HUDEP-2 (cell line): ENCODE data around the gene HMX3.
A peak's percentile ranks its signal among the peaks of the same experiment; 100 is the strongest.

Source experiments
- DNase-seq, 76 experiments: peaks; one replicate each; lab custom pipeline; 2025; ENCODE audit not compliant: unreplicated experiment in 76 of 76; lab: John Stamatoyannopoulos, UW

The HMX3 gene

DNA sequence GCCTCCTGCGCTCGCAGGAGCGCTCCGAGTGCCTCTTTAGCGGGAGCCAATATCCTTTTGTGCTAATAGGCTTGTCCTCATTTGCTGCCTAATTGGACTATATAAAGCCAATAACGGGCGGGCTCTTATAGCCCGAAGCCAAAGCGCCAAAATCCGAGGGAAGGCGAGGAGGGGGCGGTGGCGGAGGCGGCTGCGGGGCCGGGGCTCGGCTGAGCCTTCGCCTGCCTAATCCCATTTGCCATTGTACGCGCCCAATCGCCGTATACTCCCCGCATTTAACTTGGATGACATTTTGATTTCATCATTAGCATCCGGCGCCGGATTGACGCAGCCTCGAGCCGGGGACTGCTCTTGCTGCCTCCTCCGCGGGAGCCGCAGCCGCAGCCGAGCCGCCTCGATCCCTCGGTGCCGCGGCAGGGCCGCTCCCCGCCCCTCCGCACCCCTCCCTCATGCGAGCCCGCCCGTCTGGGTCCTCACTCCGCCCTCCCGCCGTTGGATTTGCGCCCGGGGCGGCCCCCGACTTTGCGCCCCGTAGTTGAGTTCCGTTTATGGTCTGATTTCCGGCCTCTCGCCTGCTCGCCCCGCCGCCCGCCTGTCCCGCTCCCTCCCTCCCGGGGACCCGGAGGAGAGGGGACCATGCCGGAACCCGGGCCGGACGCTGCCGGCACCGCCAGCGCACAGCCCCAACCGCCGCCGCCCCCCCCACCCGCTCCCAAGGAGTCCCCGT, at the start of gene HMX3:
Gene HMX3, plus strand, starts transcription at position 556 of the 727 bp plus-strand sequence. Its CDS starts 81 bp downstream, at position 637.
- peak in 1 of 76 experiments; percentile 55 for DNase-seq

DNA sequence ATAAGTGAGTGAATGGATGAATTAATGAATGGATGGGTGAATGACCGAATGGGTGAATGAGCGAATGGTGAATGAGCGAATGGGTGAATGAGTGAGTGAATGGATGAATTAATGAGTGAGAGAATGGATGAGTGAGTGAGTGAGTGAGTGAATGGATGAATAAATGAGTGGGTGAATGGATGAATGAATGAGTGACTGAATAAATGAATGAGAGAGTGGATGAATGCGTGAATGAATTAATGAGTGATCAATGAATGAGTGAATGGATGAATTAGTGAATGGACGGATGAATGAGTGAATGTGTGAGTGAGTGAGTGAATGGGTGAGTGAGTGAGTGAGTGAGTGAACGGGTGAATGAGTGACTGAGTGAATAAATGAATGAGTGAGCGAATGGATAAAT, 49.5 kb upstream of the HMX3 start:
- no peak for DNase-seq

DNA sequence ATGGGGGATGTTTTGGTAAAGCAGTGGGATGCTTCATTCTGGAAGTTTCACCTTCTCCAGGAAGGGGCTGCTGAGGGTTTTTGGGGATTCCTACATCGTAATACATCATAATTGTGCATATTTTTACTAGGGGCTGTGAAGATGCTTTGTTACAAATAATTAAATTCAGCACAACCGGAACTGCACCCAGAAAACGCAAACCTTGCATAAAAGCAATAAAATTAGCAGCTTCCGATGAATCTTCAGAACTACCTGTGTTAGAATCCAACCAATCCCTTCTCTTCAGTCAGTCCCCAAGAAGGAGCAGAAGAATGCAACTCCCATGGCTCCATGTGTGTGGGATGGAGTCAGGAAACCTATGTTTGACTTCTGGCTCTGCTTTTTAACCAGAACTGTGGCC, 48.4 kb upstream of the HMX3 start:
- no peak for DNase-seq

DNA sequence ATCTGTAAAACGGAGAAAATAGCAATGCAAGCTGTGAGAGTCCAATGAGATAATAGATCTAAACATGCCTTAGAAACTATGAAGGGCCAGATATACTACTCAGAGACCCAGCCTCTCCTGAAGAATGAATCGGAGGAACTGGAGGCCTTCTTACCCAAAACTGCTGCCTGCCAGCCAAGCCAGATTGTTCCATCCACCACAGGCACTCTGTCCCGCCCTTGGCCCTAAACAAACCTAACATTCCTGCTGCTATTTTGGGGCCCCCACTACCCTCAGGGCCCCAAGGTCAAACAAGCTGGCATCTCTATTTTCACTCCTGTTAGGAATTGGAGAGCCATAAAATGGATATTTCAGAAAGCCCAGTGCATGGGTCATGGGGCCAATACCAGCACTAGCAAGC, 48.0 kb upstream of the HMX3 start:
- DNase-seq, result no peak

DNA sequence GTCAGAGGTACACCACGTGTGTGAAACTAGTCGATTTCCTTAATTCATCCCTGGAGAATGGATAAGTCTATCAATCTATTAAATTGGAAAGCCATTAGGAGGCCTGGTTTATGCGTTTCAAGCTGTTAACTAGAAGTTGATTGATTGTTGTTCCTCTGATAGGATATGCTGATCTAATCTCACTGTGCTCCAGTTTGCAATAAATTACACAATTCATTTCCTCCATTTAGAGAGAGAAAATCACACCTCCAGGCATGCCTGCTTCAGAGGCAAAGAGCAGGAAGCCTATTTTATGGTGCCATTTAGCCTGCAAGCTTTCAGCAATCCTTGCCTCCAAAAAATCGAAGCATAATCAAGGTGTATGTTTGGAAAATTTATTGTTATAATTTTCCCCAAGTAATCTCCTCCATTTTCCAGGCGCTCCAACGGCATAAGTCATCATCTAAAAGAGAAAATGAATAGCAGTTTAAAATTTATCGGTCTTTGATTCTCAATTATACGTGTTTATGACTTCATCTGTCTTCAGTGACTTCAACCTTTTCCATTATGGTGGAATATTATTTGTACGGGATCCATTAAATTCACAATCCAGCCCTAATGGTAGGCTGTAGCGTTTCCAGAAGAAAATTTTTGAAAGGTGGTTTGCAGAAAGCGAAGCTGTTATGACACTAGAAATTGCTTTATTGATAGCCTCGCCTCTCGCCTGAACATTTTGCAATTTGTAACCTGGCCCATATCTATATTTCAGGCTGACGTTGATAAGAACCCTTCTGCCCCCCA, 42.9 kb upstream of the HMX3 start:
- DNase-seq, result no peak

DNA sequence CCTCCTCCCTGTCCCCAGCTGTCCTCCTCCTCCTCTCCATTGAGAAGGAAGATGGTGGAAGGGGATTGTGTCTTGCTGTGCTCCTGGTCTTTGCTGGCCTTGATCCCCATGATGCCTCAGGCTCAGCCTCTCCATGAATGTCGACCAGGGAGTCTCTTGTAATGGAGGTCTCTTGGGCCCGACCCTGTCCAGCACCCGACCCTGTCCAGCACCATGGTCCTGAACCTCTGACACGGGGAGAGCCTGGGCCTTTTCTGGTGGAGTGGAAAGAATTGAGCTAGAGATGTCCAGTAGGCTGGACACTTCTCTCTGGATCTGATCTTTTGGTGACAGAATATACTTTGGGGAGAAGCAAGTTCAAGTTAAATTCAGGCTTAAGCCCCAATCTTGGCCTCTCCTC, 42.3 kb upstream of the HMX3 start:
- DNase-seq, result no peak

DNA sequence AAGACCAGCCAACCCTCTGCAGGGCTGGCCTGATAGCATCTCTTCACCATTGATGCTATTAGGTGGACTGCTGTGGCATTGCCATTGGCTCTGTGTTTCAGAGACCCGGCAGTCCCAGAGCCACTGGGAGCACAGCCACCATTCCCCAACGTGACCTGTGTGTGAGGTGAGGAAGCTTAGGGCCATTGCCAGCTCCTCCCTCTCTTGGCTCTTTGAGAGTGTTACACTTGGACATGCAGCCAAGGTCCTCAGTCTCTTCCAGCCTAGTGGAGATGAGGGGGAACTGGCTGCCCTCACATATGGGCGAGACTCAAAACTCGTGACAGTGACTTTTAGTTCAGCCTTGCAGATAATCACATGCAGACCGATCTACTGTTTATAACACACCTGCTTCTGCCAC, 39.3 kb upstream of the HMX3 start:
- DNase-seq, result no peak

DNA sequence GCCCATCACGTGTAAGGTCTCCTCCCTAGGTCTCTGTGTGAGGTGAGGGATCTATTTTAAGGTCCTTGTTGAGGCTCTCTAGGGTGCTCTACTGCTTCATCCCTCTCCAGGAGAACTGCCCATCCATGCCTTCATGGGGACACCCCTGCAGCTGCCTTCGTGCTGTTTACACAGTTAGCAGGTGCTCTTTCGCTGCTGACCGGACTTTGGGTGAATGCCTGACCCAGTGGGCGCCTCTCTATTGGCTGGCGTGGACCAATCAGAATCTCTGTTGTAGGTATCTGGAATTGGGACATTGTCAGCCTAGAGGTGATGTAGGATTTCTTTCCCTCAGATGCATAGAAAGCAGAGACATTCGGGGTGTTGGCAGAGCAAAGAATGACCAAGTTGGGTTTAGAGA, 38.7 kb upstream of the HMX3 start:
- no peak for DNase-seq

DNA sequence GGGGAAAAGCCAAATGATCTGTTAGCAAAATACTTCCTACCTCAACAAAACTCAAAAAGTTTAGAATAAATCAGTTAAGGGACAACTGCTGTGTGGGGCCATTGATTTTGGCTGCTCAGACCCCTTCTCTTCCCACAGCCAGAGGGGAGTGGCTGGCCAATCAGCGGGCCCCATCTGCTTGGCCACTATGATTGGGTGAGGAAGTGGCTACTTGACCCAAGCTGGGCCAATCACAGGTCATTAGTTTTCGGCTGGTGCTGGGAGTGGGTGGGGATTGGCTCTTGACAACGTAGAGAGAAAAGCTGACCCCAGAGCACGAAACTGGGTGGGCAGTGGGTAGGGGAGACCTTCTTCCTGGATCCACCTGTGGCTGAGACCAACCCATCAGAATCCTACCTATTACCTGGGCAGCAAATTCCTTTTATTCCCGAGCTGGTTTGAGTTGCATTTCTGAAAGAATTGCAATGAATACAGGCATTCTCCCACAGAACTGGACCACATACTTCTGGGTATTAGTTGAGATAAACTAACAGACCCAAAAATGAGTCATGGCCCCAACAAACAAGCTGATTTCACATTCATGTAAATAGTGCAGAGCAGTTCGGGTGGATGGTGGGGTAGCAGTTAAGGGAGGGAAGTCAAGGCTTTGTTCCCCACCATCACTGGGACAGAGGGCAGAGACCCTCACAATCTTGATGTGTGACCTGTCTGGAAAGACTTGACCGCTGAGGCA, 35.6 kb upstream of the HMX3 start:
- DNase-seq, result peak in 2 of 76 experiments; percentile 0 to 1

DNA sequence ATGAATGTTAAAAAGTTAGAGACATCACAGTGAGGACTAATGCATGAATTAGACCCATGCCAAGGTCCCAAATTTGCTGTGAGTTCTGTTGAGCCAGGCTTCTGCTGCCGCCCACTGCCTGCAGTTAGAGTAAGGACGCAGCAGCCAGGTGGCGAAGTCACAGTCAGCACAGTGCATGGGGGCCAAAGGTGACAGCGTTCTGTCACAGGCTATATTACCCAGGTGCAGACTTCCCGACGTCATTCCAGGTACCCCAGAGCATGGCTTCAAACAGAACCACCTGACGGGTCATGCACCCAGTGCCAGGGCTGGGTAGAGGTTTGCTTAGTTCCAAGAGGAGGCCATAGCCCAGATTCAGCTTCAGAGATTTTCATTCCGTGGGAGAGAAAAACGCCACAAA, 33.9 kb upstream of the HMX3 start:
- DNase-seq, result no peak

DNA sequence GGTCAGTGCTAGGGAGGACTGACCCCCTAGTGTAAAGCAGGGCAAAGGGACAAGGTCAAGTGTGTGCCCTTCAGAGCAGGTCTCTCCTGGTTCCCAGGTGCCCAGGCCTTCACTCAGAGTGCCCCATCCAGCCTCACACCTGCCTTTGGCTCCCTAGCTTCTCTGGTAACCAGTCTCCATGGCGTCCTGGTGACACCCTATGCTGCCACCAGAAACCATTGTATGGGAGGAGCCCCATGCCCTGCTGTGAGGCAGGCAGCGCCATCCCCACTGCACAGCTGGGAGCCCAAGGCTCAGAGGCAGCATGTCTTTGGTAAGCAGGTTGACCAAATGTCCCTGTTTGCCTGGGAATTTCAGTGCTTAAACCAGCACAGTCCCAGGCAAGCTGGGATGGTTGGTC, 33.1 kb upstream of the HMX3 start:
- DNase-seq, result no peak

DNA sequence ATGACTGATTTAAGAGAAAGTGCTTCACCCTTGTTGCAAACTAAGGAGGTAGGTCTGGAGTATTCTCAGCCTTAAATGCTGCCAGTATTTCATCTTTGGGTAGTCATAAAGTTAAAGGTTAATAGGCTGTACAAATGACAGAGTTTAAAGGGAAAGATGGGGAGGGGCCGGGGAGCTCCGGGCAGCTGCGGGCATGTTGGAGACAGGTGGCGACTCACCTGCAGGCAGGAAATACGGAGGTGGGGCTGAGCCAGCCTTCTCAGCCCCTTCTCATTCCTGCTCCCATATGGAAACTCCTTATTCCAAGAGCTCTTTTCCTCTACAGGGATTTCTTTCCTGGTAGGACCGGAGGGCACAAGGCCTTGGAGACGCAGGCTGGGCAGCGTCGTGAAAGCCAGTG, 31.8 kb upstream of the HMX3 start:
- no peak for DNase-seq

DNA sequence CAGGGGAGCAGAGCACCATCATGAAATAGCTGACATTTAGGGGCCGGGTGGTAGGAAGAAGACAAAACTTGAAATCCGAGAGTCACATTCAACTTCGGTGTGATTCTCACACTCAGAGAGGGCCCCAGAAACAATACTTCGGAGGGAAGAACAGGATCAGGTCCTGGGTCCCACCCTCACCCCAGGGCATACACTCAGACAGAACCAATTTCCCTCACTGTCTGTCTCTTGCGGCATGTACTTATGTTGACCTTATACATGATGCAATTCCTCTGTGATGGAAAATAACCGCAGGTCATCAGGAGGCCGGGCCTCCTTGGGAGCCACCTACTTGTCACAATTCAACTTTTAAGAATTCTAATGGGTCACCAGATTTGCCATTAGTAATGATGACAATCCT, 26.3 kb upstream of the HMX3 start:
- no peak for DNase-seq

DNA sequence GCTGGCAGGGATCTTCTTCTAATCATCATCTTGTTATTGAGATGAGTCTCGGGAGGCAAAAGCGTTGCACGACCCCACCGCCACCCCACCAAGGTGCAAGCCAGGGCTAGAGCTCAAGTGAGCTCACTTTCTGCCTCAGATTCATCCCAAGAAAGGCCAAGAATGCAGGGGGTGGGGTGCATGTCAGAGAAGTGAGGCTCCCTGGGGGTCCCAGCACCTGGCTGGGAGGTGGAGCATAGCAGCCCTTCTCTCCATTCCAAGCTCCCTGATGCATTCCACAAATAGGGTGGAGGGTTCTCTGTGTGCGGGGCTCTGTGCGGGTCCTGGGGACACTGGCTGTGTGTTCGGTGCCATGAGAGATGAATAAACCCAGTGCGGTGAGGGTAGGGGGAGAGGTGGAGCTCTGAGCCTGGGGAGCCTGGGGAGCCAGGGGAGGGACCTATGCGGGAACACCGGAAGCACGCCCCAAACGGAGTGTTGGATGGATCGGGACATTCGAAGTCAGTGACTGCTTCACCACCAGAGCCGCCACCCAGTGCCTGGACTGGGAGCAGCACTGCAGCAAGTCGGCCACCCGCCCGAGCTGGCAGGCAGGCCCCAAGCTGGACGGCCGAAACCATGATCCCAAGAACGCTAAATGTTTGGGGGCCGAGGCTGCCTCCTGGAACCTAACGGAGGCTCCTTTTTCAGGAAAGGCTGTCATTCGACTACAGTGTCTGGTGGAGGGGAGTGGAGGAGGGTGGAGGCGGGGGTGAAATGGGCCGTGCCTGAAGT, 17.9 kb upstream of the HMX3 start:
- DNase-seq, result no peak

DNA sequence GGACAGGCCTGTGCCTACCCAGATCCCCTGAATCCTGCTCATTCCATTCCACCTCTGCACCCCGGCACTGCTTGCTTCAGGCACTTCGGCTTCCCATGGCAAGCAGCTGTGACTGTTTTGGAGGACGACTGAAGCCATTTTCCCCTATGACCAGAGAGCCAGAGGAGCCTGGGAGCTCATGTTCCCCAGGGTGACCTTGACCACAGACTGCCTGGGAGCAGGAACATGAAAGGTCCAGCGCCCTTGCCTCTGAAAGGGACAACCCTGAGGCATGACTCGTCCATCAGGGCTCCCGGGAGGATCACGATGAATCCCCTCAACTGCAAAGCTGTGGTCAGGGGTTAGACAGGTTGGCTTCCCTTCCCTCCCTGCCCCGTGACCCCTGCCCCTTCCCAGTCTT, 16.7 kb upstream of the HMX3 start:
- DNase-seq, result no peak

DNA sequence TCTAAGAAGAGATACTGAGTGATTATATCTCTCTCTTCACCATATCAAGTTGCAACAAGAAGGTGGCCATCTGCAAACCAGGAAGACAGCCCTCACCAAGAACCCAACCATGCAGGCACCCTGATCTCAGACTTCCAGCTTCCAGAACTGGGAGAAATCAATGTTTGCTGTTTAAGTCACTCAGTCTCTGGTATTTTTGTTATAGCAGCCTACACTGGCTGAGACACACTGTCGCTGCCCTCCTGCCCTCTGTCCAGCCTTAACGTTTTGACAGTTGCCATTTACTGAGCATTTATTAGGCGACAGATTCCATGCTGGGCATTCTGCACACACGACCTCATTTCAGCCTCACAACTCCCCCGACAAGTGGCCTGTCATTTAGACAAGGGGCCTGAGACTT, 9.5 kb upstream of the HMX3 start:
- DNase-seq, result no peak

DNA sequence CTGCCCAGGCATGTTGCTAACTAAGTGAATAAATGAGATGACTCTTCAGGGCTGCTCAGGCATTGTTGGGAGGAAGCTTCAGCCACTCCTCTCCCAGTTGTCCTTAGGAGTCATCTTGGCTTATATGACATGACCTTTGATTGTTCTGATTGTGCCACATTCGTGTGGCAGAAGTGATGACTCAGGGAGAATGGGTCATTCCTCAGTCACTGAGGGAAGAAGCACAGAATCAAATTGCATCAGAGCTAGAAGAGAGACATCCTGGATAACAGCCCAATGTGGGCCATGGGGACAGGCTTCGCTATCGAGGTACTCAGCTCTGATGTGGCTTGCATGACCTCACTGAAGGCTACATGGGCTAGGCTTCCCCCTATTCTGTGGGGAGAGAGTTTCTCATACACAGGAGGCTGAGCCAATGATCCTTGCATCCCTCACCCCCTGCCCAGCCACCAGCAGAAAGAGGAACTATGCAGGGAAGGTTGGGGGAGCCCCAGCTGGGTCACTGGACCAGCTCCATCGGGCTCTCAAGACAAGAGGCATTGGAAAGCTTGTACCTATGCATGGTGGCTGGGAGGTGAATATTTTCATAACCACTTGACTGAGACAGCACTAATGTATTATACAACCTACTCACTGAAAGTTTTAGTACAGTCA, 6.0 kb upstream of the HMX3 start:
- no peak for DNase-seq

DNA sequence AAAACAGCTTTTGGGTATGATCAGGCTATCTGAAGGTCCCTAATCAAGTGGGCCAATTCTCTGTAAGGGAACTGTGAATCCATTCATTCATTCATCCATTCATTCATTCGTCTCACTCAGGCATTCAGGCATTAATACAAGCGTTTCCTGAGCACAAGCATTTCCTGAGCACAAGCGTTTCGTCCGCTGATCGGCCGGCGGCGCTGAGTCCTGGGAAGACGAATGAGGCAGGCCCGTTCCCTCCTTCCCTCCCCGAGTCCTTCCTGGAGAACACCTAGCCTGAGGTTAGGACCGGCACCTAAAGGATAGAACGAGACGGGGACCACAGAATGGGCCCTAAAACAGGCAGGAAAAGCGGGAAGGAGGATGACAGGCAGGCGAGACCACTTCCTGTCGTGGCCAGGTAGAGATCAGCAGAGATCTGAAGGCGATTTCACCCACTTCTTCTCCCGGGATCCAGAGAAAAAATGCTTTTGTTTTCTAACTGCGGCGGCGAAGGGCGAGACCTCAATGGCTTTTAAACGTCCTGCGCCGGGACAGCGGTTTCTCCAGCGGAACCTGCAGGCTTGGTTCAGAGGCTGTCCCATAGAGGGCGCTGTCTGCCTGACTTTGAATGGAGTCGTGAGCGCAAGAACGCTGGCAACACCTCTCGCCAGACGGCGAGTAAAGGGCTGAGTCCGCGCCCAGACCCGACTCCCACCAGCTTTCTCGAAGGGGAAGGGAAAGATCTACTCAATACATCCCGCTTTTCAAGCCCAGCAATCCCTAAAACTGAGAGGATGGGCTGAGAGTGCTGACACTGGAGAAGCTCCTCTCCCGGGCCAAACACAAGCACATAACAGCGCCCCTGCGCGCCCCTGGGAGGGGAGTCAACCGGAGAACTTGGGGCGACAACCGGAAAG, 2.9 kb upstream of the HMX3 start:
- peak in 72 of 76 experiments; percentile 17 to 86 (median 65) for DNase-seq
